ENCODE measurements around the gene GRM4.

The GRM4 gene

DNA sequence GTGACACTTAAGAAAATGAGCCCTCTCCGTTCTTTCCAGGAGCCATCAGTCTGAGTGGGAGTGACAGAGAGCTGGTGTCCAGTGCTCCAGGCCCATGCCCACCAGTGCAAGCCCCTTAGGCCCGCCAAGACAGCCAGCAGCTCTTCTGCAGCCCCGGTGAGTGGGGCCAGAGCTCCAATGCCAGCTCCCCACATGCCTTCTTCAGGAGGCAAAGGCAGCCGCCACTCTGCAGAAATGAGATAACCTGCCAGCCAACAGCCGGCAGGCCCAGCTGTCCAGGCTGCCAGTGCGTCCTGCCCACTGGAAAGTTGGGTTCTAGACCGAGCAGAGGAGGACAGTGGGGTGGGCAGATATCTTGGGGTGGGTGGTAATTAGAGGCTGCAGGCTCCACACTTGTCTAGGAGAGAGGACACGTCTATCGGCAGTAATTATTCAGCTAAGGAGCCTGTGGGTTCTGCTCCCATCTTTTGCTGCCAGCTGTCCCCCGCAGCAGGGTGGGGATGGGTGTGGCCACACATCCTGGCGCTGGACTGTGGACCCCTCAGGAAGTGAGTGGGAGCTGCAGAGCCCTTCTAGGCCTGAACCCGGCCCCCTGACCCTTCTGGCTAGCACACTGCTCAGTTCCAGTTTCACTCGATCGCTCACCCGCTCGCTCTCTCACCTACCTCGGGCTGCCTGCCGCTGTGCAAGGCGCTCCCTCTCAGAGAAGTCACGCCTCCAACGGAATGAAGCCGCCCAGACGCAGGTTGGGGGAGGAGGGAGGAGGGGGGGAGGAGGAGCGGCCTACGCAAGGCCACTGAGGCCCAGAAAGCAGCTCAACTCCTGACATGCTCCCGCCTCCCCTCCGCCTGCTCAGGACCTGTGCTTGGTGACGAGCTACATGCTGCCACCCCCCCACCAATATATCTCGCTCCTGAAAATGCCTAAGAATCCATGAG, 3.6 kb downstream of the GRM4 start:
- DNase-seq = no peak

- DNase-seq = no peak
These were observed 5.8 kb downstream of the GRM4 start for GRCh38 chr6:34140075-34140474.

GRCh38 chr6:34138914-34139510, 6.9 kb downstream of the GRM4 start:
- DNase-seq = peak in 1 of 2 experiments; percentile 31

- no peak for DNase-seq
These were observed 7.7 kb downstream of the GRM4 start for GRCh38 chr6:34138191-34138590.

GRCh38 chr6:34135541-34135940, 10.3 kb downstream of the GRM4 start:
- no peak for DNase-seq

DNA sequence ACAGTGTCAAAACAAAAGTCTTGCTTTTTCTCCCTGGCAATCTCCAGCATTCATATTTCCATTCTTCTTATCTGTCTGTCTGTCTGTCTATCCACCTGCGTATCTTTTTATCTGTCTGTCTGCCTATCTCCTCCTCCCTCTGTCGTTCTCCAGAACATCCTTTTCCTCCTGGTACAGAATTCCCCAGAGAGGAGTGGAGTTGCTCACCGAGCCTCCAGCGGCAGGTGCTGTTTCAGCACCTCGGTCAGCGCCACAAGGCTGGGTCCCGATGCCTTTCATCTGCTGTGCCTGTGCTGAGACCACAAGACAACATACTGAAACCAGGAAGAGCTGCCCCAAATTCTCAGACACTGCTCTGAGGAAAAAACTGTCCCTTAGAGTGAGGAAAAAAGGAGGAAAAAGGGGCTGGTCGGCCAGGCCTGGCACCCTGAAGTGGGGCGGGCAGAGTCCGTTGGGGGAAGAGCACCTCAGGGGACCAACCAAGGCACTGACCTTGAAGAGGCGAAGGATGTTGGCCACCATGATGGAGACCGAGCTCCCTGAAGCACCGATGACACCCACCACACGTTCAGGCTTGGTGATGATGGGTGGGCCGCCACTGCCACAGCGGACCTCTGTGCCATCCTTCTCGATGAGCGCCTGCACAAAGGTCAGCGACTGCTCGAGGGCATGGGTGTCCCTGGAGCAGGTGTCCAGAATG, 13.3 kb downstream of the GRM4 start:
- no peak for DNase-seq

GRCh38 chr6:34131326-34132290, 14.3 kb downstream of the GRM4 start:
- DNase-seq = no peak

DNA sequence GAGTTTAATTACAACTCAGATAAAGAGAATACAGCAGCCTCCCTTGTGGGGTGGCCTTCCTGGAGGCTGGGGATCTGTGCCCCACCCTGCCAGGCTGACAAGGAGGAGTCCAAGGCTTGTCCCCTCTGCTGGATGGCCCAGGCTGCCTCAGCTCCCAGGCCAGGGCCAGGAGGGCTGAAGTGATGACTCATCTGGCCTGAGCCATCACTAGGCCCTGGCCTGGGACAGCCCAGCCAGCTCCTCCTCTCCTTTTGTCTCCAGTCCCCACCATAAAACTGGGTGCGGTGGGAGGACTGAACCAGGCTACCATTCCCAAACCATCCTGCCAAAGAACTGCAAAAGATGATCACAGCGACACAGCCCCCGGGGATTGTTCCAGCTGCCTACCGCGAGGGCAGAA, 15.0 kb downstream of the GRM4 start:
- DNase-seq = no peak

DNA sequence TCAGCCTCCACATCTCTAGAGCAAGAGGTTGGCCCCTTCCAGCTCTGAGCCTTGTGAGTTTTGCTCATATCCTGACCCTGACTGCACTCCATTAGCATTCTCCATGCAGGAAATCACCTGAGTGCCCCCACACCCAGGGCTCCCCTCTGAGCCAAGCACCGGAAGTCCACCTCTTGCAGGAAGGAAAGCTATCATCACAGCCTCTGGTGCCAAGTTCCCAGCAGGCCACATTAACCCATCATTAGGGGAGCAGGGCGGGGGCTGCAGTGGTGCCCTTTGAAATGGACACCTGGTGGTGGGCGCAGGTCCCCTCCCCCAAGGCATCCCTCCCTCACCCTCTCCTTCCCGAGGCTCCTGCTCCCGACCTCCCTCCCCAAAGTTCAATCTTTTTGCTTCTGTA, 16.1 kb downstream of the GRM4 start:
- no peak for DNase-seq

GRCh38 chr6:34128045-34128444, 17.8 kb downstream of the GRM4 start:
- no peak for DNase-seq

- no peak for DNase-seq
These were observed 19.5 kb downstream of the GRM4 start for GRCh38 chr6:34126419-34126818.

GRCh38 chr6:34125939-34126338, 19.9 kb downstream of the GRM4 start:
- DNase-seq = no peak

DNA sequence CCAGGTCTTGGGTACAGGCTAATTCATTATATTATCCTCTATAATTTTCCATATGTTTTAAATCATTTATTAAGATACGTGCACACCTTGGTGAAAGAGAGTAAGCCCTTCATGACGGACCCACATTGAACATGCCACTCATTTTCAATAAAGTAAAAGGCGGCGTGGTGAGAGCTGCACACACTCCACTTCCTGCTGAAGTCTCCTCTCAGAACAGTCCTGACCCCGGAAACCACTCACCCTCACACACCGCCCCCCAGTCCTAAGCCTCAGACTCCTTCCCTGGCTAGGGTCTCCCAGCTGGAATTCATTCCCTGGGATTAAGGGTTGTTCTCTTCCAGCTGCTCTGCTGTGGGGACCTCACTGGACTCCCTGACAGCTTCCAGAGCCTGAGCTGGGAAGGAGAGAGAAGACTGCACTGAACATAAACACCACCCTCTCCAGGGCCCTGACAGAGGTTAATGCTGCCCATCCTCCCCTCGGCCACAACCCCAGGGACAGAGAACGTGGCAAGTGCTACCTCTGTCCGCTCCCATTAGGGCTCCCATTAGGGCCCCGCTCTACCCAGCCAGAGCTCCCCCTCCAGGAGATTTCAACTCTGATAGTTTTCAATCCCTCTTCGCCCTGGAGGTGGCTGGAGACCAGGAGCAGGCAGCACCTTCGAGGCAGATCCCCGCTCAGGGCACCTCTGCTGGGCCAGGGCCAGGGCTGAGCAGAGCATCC, 24.8 kb downstream of the GRM4 start:
- no peak for DNase-seq

- no peak for DNase-seq
These were observed 30.0 kb downstream of the GRM4 start for GRCh38 chr6:34115915-34116314.

DNA sequence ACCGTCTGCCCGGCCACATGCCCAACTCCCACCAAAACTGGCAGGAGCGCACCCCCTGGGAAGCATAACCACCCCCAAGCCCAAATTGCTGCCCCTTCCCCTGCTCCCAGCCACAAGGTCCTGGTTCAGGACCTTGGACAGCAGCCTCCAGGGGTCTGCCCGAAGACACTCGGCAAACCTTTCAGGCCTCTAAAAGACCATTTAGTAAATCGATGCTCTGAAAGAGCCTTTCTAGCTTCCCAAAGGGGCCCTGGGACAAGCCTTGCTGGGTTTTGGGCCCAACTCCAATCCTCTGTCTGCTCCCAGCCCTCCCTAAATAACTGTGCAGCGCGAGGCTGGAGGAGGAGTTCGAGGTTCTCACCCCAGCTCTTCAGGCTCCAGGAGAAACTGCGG, 30.5 kb downstream of the GRM4 start:
- no peak for DNase-seq

GRCh38 chr6:34114695-34115402, 31.0 kb downstream of the GRM4 start:
- no peak for DNase-seq

- DNase-seq = no peak
These were observed 32.4 kb downstream of the GRM4 start for GRCh38 chr6:34113532-34113931.

GRCh38 chr6:34112126-34112525, 33.8 kb downstream of the GRM4 start:
- no peak for DNase-seq

GRCh38 chr6:34110610-34111009, 35.3 kb downstream of the GRM4 start:
- peak in 1 of 2 experiments; percentile 10 for DNase-seq

- DNase-seq = no peak
These were observed 37.7 kb downstream of the GRM4 start for GRCh38 chr6:34108176-34108575.

DNA sequence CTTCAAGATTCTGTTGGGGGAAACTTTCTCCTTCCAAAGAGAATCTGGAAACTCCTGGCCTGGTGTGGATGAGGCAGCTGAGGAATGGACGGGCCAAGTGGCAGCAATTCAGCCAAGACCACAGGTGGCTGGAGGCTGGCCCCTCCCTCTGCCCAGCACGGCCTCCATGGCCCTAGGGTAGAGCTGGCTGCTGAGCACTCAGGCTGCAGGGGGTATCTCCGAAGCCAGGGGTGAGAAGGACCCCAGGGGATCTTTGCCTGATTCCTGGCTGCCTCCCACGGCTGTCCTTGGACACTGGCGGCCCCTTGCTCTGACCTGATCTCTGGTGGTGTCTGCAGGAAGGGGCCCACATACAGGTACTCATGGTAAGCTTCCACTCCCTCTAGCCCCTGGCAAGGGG, 39.0 kb downstream of the GRM4 start:
- no peak for DNase-seq
